NCI-H1105 (cell line): ENCODE results near the gene CARD9.

Experiments used
- DNase-seq: peaks from one replicate; lab custom pipeline; 2025; lab: John Stamatoyannopoulos, UW

CARD9 gene

DNA sequence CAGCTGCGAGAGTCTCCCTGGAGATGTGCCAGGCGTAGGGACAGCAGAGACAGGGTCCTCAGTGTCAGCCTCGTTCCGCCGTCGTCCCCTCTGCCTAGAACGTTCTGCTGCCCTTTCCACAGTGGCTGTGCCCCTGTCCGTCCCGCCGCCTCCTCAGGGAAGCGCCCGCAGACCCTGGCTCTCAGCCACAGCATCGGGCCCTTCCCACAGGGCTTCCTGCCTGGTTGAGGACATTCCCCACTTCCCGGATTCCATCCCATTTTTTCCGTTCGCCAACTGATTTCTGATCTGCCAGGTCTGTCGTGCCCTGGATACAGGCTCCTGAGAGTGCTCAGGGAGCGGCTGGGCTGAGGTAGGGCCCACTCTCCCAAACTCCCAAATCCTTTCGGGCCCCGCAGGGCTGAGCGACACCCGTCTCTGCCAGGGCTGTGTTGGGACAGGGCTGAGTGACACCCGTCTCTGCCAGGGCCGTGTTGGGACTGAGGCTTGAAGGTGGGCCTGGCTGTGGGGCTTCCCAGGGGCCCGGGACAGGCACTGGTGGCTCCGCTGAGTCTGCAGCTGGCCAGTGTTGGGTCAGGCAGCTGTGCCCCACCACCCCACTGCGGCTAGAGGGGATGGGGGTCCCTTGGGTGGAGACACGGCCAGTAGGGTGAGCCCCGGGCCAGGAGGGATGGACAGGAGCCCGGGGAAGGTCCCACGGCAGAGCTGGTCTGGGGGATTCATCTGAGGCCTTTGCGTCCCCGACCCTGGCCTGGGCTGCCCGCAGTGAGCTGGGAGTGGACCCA is 25.8 kb downstream of the CARD9 start:
- DNase-seq = no peak

DNA sequence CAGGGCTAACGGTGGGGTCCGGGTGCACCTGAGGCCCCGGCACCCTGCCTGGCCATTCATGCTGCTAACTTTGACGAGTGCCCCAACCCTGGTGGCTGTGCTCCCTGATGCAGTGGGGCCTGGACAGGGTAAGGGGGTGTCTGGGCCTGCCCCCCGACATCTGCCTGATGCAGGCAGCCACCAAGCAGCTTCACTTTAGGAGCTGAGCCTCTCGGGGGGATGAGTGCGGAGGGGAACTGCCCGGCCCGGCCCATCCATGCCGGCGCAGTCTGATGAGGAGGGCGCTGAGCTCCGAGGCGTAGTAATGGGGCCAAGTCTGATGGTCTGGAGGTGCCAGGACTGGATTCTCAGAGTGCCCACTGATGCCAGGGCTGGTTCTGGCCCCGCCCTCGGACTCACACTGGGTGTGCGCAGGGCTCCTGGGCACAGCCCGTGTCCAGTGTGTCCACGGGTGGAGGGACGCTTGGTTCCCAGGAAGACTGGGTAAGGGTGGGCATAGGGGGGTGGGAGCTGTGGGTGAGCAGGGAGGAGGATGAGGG is 26.5 kb downstream of the CARD9 start:
- DNase-seq = no peak

DNA sequence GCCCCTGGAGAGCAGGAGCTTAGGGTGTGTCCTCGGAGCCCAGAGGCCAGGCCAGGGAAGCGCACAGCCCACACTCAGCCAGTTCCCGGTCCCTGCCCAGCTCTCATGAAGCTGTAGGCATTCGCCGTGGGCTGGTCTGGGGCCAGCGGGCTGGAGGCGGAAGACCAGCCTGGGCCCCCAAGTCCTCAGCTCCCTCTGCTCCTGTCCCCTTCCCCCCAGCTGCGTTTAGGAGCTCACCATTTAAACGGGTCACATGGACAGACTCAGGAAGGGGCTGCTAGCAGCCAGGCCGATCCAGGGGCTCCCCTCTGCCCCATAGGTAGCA is 27.4 kb downstream of the CARD9 start:
- no peak for DNase-seq

DNA sequence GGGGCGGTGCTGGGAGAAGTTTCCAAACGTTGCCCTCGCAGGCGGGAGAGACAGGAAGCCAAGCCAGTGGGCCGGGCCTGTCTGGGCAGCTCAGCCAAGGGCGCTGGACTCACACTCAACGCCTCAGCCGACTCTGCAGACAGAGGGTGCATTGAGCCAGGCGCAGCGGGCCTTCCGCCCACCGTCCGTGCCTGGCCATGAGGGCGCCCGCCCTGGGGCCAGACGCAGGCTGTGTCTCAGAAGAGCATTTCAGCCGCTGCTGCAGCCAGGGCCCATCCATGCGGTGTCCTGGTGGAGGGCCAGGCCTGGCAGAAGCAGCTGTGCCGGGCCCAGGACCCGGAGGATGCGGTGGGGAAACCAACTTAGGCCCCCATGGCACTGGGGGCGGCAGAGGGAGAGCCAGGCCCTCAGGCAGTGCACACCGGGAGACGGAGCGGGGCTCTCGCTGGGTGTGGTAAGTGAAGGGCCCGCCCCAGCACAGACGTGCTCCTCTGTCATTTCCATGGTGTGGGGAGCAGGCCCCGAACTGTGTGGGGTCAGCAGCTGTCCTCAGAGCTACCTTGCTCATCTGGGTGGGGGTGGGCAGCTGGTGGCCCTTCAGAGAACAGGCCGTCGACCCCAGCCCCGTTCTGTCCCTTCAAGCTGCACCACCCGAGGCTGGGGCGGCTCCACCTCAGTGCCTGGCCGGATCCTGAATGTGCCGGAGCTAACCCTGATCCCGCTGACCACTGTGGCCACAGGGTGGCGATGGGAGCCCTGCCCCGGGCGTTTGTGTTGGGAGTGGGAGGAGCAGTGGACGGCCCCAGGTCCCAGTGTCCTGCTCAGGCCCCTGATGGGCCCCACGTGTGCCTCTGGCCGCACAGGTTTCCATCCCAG is 27.9 kb downstream of the CARD9 start:
- DNase-seq = no peak

DNA sequence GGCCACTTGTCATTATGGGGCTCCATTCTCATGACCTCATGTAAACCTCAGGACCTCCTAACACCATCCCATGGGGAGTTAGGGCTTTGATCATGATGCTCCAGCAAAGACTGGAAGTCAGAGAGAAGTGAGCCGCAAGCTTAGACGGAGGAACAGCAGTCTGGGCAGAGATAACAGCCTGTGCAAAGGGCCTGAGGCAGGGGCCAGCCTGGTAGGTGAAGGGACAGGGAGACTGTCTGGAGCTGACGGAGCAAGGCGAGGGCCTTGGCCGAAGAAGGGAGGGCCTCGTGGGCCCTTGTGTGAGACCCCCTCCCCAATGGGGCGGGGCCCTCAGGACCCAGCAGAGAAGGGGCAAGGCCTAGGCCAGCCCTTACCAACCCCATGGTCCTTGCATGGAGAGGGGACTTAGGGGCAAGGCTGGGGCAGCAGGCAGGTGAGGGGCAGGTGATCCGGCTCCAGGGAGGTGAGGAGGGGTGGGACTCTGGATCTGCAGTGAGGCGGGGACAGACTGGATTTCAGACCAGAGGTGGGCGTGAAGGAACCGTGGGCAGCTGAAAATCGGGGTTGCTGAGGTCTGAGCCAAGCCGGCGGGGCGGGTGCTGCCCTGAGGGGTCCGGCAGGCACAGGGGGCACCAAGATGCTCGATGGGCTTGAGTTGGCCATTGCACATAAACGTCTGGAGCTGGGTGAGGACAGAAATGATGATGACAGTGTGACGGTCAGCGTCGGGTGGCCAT is 28.8 kb downstream of the CARD9 start:
- DNase-seq = no peak

DNA sequence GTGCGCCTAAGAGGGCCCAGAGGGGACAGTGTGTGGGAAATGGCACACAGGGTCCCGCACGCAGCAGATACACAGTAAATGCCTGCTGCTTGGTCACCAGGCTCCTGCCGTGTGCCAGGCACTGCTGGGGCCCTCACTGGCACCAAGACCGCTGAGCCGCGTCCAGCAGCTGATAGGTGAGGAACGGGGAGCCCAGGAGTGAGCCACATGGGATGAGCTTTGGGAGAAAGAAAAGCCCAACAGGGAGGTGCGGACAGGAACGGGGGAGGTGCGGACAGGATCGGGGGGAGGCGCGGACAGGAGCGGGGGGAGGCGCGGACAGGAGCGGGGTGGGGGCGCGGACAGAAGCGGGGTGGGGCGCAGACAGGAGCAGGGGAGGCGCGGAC is 29.6 kb downstream of the CARD9 start:
- no peak for DNase-seq

DNA sequence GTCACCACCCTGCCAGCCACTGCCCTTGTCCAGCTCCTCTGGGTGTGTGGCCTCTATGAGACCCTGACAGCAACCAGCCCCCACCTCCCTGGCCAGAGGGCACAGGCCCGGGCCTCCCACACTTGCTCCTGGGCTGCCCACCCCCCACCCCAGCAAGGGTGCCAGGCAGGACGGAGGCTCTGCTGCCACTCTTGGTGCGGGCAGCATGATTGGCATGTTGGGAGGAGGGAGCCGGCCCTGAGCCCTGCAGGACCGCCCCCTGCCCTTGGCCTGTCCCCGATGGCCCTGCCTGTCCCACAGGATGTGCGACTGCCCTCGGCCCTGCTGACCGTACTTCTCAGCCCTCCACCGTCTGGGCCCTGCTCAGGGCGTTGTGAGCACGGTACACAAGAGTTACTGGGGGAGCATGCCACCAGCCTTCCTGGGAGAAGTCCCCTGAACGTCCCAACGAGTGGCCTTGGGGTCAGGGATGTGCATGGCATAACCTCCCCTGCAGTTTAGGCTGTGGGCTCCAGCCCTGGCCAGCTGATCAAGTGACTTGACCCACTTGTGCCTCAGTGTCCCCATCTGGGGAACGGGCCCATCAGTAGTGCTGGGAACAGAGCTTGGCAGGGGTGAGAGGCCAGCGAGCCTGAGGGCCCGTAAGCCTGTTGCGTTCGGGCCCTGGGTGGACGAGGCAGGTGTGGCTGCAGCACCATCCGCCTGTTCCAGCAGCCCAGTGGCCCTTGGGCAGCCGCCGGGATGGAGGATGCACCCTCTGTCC is 30.2 kb downstream of the CARD9 start:
- no peak for DNase-seq

DNA sequence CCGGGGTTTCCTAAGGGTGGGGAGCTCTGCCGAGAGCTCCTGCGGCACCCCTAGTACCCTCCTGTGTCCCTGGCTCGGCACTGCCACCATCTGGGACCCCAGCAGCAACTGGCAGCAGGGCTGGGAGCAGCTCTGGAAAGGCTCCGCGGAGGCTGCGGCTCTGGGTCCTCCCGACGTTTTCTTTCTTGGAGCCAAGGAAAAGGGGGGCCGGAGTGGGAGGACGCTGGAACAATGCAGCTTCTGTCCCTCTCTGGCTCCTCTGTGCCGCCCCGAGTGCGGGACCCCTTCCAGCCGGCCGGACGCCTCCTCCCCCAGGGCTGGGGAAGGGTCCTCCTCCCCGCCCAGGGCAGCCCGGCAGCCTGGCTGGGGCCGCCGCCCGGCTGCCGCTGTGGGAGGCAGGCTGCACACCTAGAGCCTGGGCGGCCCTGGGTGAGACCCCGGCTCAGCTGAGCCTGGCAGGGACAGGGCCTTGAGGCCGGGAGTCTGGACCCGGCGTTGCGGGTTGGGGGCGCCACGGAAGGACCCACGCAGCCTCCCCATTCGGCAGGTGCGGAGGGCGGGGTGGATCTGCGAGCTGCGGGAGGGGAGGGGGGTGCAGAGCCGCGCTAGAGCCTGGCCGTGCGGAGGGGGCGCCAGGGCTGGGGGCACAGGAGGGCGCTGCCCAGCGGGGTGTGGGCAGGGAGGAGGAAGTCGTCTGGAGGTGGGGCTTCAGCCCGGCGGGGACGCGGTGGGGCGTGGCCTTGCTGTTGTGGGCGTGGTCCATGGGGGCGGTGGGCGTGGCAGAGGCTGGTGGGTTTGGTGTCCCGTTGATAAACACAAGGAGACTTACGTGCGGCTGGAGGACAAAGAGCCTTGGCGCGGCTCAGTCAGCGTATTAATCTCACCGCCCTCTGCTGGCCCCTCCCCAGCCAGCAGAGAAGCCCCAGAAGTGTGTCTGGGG is 31.0 kb downstream of the CARD9 start:
- DNase-seq = no peak

DNA sequence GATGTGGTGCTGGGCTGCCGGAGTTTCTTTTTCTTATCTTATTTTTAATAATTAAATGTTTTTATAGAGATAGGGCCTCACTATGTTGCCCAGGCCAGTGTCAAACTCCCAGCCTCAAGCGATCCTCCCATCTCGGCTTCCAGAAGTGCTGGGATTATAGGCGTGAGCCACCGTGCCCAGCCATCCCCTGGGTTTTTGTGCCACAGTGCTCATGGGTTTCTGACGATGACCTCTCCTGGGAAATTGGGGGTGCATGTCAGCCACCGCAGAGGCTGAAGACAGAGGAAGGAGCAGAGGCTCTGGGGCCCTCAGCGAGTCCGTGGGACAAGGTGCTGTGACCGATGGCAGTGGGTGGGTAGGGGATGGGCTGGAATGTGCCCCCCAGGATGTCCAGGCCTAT is 31.7 kb downstream of the CARD9 start:
- no peak for DNase-seq

DNA sequence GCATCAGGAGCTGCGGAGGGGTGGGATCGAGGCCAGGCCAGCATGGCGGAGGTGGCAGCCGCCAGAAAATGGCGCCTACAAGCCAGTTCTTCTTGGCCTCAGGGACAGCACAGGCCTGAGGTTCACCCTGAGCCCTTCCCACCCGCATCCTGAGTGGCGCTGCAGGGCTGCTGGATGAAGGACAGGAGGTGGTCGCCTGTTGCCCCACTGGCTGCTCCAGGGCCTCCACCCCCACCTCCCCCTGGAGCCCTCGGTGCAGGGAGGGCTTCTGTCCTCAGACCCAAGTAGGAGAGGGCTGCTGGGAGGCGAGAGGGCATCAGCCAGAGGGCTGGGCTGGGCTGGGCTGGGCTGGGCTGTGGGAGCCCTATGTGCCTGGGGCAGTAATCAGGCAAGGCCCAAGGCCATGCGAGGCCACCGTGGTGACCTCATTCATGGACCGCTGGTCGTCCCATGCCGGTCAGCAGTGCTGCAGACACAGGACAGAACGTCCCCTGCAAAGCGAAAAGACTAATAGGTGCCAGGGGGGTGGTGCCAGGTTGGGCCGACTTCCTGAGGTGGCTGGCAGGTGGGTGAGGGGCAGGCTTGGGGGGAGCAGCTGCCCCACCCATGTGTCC is 32.3 kb downstream of the CARD9 start:
- no peak for DNase-seq

DNA sequence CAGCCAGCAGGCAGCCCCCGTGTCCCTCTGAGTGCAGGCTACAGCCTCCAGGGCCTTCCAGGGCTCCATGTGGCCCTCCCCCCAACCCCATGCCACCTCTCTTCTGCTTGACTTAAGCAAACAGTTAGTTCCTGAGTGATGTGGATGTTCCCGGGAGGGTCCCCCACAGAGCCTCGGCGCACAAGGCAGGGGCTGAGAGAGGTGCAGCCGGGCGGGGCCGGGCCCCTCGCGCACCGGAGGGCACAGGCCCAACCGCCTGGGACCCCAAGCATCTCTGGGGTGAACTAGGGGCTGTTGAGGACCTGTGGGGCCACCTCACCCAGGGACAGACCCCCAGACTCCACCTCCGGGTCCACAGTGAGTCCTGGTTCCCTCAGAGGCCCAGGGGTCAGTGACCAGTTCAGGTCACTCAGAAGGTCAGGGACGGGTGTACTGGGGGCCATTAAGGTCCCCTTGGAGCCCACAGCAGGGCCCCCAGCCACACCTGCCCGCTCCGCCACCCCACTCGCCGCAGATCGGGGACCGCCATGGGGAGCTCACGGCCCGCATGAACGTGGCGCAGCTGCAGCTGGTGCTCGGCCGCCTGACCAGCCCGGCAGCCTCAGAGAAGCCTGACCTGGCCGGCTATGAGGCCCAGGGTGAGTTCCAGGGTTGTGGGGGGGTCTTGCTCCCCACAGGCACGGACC is 33.0 kb downstream of the CARD9 start:
- no peak for DNase-seq

DNA sequence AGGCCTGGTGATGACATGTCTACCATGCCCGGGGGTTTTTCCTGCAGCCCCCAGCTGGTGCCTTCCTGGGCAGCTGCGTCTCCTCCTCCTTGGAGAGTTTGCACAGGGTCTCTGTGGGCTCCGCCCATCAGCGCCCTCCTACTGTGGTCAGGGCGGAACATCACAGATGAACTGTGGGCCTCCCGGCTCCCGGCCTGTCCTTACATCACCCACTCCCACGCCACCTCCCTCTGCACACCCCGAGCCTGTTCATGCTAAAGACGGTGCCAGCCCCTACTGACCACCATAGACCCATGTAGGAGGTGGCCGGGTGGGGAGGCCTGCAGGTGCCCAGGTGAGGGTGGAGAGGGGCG is 33.5 kb downstream of the CARD9 start:
- DNase-seq = no peak

DNA sequence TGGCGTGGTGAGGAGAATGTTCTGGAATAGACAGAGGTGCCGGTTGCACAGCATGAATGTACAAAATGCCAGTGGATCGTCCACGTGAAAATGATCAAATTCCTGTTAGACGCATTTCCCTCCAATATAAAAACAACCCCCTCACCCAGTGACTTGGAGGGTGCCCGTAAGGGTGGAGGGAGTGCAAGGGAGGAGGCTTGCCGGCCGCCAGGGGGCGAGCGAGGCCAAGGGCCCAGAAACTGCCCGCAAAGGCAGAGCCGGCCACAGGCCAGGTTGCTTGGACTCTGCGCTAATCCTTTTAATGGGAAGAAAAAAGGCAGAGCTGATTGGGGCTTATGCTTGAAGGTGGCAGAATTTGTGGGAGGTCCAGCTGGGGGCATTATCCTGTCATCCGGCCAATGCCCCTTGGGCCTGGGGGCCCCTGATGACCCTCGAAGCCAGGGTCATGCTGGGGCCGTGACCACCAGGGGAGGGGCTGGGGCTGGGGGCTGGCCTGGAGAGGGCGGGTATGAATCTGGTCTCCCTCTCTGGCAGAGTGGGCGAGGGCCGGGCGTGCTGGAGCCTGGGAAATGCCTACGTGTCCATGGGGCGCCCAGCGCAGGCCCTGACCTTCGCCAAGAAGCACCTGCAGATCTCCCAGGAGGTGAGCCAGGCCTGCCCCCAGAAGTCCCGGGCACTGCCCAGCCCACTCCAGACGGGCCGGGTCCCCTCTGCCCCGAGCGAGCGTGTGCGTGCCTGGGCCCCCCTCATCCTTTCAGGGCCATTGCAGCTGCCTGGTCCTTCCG is 34.1 kb downstream of the CARD9 start:
- no peak for DNase-seq

DNA sequence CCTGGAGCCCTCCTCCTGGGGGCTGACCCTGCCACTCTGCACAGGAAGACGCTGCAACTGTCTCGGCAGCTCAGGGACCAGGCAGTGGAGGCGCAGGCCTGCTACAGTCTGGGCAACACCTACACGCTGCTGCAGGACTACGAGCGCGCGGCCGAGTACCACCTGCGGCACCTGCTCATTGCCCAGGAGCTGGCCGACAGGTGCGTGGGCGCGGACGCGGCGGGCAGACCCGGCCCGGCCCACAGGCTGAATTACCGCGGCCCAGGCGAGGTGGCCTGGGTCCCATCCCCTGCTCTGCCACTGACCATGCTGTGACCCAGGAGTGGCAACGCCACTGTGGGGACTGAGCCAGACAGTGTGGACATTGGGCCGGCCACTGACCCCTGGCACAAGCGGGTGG is 35.0 kb downstream of the CARD9 start:
- DNase-seq = no peak

DNA sequence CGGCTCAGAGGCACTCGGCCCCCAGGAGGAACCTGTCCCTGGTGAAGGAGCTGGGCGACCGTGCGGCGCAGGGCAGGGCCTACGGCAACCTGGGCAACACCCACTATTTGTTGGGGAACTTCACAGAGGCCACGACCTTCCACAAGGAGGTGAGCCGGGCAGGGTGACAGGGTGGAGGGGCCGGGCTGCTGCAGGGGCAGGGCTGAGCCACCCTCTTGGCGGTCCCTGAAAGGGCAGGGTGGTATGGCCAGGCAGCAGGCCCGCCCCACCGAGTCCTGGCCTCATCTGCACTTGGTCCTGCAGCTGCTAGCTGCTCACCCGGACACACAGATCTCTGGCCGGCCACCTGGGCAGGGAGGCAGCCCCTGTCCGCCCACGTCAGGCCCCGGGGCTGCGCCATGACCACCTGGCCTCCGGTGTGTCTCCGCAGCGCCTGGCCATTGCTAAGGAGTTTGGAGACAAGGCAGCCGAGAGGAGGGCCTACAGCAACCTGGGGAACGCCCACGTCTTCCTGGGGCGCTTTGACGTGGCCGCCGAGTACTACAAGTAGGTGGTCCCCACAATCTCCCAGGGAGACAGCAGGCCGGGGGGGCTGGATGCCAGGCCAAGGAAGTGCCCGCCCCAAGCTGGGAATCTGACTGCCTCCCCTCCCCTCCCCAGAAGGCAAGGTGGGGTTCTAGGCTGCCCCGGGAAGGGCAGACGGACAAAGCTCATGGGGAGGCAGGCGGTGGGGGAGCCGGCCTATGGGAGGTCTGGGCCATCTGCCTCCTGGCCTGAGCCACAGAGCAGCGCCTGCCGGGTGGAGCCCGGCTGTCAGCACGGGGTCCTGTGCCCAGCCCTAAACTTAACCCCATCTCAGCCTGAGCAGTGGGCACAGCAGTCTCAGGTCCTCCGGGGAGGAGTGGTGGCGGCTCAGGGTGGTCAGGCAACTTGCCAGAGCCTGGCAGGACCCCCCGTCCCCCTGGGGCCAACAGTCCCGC is 35.8 kb downstream of the CARD9 start:
- DNase-seq = no peak

DNA sequence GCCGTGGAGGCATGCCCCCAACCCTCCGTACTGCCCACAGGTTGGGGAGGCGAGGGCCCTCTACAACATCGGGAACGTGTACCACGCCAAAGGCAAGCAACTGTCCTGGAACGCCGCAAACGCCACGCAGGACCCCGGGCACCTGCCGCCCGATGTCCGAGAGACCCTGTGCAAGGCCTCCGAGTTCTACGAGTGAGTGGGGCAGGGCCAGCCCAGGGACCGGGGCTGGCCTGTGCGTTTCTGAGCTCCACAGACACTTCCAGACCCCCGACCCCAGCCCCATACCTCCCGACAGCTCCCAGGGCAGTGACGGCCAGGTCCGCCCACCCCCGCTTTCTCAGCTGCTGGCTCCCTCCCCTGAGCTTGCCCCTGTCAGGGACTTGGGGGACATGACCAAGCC is 36.6 kb downstream of the CARD9 start:
- DNase-seq = no peak

DNA sequence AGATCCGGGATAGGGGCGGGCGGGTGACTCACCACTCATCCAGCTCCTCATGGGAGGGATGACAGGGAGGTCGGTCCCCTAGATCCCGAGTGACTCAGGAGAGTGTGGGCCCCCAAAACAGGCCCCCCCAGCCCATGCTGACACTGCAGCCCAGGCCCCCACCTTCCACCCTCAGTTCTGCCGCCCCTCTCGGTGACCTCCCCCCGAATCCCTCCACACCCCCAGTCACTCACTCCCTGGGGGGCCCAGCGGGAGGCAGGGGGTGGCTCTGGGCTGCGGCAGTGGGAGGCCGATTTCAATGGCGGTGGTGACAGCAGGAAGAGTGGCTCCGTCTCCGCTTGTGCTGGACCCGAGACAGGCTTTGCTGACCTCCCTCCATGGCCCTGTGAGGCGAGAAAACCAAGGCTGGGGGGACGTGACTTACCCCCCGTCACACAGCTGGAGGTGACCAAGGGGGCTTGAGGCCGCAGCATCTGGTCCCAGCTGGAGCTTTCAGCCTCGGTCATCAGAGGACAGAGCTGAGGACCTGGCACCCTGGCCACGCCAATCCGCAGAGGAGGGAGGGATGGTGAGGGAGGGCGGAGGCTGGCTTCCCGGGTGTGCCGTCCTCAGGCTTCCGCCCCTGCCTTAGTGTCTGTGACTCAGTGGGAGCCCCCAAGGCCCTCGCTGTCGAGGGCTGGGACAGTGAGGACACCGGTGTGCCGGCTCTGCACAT is 37.2 kb downstream of the CARD9 start:
- DNase-seq = no peak
